OCI-LY1 (cell line): ENCODE data around the gene HM13.

Source experiments
- EZH2 ChIP-seq: fragments of 200-600 bp; sonication (generic), shearing (Covaris generic); IDR thresholded peaks from 2 replicates; pipeline ENCODE4 v1.8.0; 2017; ENCODE audit warnings: borderline replicate concordance, mixed run types, mild to moderate bottlenecking, antibody characterized with exemption, low read length, moderate library complexity, mixed read lengths
- TF ChIP-seq, protein P1 (sequence below): fragments of 200-600 bp; sonication (generic), shearing (Covaris generic); IDR thresholded peaks from 2 replicates; pipeline ENCODE4 v1.5.1; 2017; ENCODE audit warnings: mild to moderate bottlenecking, antibody characterized with exemption, low read length, moderate library complexity, mixed read lengths

DNA sequence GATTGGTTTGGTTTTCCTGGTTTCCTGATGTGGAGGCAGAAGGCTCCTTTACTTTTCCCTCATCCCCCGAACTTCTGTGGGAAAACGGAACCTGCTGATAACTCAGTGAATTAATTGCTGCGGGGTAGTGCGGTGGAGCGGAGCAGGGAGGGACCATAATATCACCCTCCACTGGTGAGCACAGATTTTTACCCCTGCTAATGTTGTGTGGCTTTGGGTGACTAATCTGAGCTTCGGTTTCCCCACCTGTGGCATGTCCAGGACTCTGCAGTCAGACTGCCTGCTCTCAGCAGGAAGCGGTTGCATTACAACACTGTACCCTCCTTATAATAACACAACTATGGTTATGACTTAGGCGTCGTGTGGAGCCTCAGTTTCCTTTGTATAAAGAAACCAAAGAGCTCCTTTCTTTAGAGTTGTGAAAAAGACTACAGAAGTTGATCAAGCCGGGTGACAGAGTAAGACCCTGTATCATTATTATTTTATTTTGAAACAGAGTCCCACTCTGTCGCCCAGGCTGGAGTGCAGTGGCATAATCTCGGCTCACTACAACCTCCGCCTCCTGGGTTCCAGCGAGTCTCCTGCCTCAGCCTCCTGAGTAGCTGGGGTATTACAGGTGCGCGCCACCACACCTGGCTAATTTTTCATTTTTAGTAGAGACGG is 88.7 kb downstream of the HM13 start:
- TF ChIP-seq, protein P1, sequence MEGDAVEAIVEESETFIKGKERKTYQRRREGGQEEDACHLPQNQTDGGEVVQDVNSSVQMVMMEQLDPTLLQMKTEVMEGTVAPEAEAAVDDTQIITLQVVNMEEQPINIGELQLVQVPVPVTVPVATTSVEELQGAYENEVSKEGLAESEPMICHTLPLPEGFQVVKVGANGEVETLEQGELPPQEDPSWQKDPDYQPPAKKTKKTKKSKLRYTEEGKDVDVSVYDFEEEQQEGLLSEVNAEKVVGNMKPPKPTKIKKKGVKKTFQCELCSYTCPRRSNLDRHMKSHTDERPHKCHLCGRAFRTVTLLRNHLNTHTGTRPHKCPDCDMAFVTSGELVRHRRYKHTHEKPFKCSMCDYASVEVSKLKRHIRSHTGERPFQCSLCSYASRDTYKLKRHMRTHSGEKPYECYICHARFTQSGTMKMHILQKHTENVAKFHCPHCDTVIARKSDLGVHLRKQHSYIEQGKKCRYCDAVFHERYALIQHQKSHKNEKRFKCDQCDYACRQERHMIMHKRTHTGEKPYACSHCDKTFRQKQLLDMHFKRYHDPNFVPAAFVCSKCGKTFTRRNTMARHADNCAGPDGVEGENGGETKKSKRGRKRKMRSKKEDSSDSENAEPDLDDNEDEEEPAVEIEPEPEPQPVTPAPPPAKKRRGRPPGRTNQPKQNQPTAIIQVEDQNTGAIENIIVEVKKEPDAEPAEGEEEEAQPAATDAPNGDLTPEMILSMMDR, result no peak
- TF ChIP-seq EZH2, result no peak
